Body of pancreas (tissue), 4 donors: ENCODE data around the gene MTM1. TPM values are rescaled to one million over a fixed set of nuclear protein-coding genes. Genes with fewer than 3 reads are reported as not detected.

Experiments
- ATAC-seq: fragments of 150-250 bp; one replicate; pipeline ENCODE4 v1.9.1; 2016
- DNase-seq, 4 donors: peaks; one replicate each; pipeline ENCODE4 v3.0.0-alpha.2; 2019
- H3K27ac ChIP-seq, 4 donors: fragments of 200-600 bp; sonication (generic); 1 replicate in 3 of 4; 2 replicates in 1 of 4; pipeline versions ENCODE4 v1.5.1 to v1.6.1; 2016 to 2019; ENCODE audit warnings: mild to moderate bottlenecking in 1 of 4, mixed read lengths in 1 of 4, moderate library complexity in 1 of 4
- H3K27me3 ChIP-seq, 2 donors: fragments of 200-600 bp; sonication (generic); one replicate each; pipeline ENCODE4 v1.6.0; 2016; ENCODE audit warnings: mild to moderate bottlenecking in 1 of 2
- H3K36me3 ChIP-seq, 2 donors: fragments of 200-600 bp; sonication (generic); replicated peaks in 1 of 2; 2 replicates each; pipeline ENCODE4 v1.5.1; 2016; ENCODE audit warnings: low read depth in 2 of 2; ENCODE audit not compliant: insufficient read depth in 1 of 2
- H3K4me1 ChIP-seq: fragments of 200-600 bp; sonication (generic); one replicate; pipeline ENCODE4 v1.6.0; 2016
- H3K4me3 ChIP-seq, 2 donors: fragments of 200-600 bp; sonication (generic); 1 replicate in 1 of 2; 2 replicates in 1 of 2; pipeline ENCODE4 v1.5.1; 2016 to 2019
- H3K9me3 ChIP-seq, 3 donors: fragments of 200-600 bp; sonication (generic); 1 replicate in 2 of 3; 2 replicates in 1 of 3; pipeline ENCODE4 v1.5.1; 2016
- CTCF ChIP-seq, 7 experiments: fragments of 450-650 bp in 4 of 7; fragments of 200-600 bp in 3 of 7; sonication (generic) in 3 of 7; IDR thresholded peaks; one replicate each; pipeline ENCODE4 v1.5.1; 2016 to 2019; ENCODE audit warnings: antibody characterized with exemption in 7 of 7
- POLR2A ChIP-seq, 3 donors: fragments of 450-650 bp; IDR thresholded peaks; one replicate each; pipeline ENCODE4 v1.6.1; 2016; ENCODE audit warnings: antibody characterized with exemption in 3 of 3, mild to moderate bottlenecking in 2 of 3
- WGBS, 2 donors: methylation state at CpG; one replicate each; pipeline ENCODE4 v1.1.5; 2017; 5-methylcytosine and 5-hydroxymethylcytosine counted together
- intact Hi-C: fragments of 100-400 bp; cut with DNase I; formaldehyde crosslinking; loops from one replicate; pipeline ENCODE4 v1.15.1; 2023
- total RNA-seq, 2 donors: library from RNA; depleted of rRNA; stranded (reverse); fragments of >200 nt; gene quantifications; one replicate each; pipeline ENCODE4 v1.1.0, GENCODE V29; 2016

Gene MTM1
- total RNA-seq, 2 donors from 2014 or later = 5.3 to 5.4 TPM

DNA sequence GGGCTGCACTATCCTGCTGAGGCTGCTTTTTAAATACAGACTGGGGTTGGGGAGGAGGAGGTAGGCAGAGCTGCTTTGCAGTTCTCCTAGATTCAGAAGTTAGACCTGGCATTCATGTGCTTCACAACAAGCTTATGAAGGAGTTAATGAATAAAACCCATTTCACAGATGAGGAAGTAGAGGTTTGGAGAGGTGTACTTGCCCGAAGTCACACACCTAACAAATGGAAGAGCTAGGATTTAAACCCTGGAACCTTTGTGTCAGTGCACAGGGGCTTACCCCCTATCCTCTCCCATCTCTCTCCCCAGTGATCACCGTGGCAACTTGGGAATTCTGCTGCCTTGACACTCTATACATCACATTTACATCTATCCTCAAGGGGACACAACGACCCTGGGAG, 3.6 kb upstream of the MTM1 start:
- Histone ChIP-seq H3K27ac (no peak overlapping the region), H3K4me3 (no peak overlapping the region), H3K27me3 (no peaks in the 10 kb centered on the region), H3K36me3 (no peaks in the 10 kb centered on the region), H3K4me1 (peaks cover 7% of the 10 kb centered on the region), H3K9me3 (no peaks in the 10 kb centered on the region)
- no peak for TF ChIP-seq CTCF (IDR thresholded peaks at IDR 0.05)
- no peak for TF ChIP-seq POLR2A (IDR thresholded peaks at IDR 0.05)
- intact Hi-C loops = no loop called here
- ATAC-seq (no peak), DNase-seq (no peak)
- 31 to 54% methylated on average over 2 to 3 of the region's 3 CpGs for WGBS, 2 donors

- intact Hi-C loops = no loop called here
- no peak for TF ChIP-seq POLR2A (IDR thresholded peaks at IDR 0.05)
- no peak for TF ChIP-seq CTCF (IDR thresholded peaks at IDR 0.05)
Measured at GRCh38 chrX:150565551-150565950, 2.9 kb upstream of the MTM1 start.

DNA sequence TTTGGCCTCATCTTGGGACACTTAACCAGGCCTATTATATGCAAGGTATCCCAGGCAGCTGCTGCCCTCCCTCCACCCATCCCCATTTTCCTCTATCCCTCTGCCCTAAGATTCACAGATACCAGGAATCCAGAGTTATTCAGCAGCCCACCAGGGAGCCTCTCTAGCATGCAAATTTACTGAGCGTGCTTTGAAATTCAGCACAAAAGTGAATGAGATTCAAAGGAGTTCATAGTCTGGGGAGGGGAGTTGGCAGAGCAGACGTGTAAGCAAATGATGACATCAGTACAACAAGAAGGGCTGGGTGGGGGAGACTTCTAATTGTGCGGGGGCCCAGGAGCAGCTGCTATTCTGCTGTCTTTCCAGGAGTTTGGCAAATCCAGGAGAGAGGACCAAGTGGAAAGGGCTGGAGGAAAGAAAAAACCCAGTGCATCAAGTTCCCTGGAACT, 1.7 kb upstream of the MTM1 start:
- WGBS, 2 donors = 67 to 76% methylated on average over 3 of the region's 3 CpGs
- H3K9me3 ChIP-seq = no peaks in the 10 kb centered on the region
- H3K4me3 ChIP-seq = no peak overlapping the region
- TF ChIP-seq CTCF (IDR thresholded peaks at IDR 0.05) (no peak), POLR2A (IDR thresholded peaks at IDR 0.05) (no peak)
- peaks cover 23% of the 10 kb centered on the region for H3K4me1 ChIP-seq
- H3K27me3 ChIP-seq = no peaks in the 10 kb centered on the region
- intact Hi-C loops = no loop called here
- H3K36me3 ChIP-seq = no peaks in the 10 kb centered on the region
- no peak overlapping the region for H3K27ac ChIP-seq
- DNase-seq = no peak
- ATAC-seq = no peak

More at GRCh38 chrX:150565551-150565950, 2.9 kb upstream of the MTM1 start:
- peaks cover 14% of the 10 kb centered on the region for H3K4me1 ChIP-seq
- no peaks in the 10 kb centered on the region for H3K9me3 ChIP-seq
- no peaks in the 10 kb centered on the region for H3K27me3 ChIP-seq
- no peak overlapping the region for H3K27ac ChIP-seq
- no peaks in the 10 kb centered on the region for H3K36me3 ChIP-seq
- ATAC-seq (no peak), DNase-seq (no peak)
- WGBS, 2 donors = 56 to 73% methylated on average over 2 to 4 of the region's 5 CpGs
- no peak overlapping the region for H3K4me3 ChIP-seq

DNA sequence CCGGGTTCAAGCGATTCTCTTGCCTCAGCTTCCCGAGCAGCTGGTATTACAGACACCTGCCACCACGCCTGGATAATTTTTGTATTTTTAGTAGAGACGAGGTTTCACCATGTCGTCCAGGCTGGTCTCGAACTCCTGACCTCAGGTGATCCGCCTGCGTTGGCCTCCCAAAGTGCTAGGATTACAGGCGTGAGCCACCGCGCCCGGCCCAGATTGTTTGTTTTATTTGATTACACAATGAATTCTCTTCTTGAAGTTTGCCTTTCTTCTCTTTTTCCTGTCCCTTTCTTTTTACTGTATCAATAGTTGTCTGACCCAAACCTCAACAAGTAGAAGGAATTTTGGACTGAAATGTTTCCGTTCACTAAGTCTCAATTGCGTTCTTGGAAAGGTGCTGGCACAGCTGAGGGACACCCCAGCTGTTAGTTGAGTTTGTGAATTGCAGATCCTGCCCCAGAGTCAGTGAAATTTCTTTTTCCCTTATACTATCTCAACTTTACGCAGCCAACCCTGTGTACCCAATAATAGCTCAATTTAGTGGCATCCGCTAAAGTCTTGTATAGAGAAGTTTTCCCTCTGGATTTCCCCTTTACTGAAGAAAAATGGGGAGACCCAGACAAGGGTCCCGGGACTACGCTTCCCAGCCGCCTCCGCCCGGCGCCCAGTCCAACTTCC, 639 bp upstream of the MTM1 start:
- no peak for DNase-seq
- peaks cover 23% of the 10 kb centered on the region for H3K4me1 ChIP-seq
- H3K4me3 ChIP-seq = no peak overlapping the region
- no peaks in the 10 kb centered on the region for H3K9me3 ChIP-seq
- peak overlapping the region in 1 of 4 donors; percentile 25 for H3K27ac ChIP-seq
- ATAC-seq = no peak
- WGBS, 2 donors = 53 to 80% methylated on average over 12 to 22 of the region's 23 CpGs
- H3K27me3 ChIP-seq = no peaks in the 10 kb centered on the region
- H3K36me3 ChIP-seq = no peaks in the 10 kb centered on the region
- TF ChIP-seq CTCF (IDR thresholded peaks at IDR 0.05) = no peak
- TF ChIP-seq POLR2A (IDR thresholded peaks at IDR 0.05) = no peak
- intact Hi-C loops = no loop called here

- H3K36me3 ChIP-seq = no peaks in the 10 kb centered on the region
- peak overlapping the region; percentile 67 to 92 (median 84) for H3K27ac ChIP-seq
- H3K4me3 ChIP-seq = peak overlapping the region; percentile 4 to 30
- intact Hi-C loops = no loop called here
- H3K4me1 ChIP-seq = peaks cover 30% of the 10 kb centered on the region
- ATAC-seq (peak; percentile 4), DNase-seq (peak in 2 of 4 donors; percentile 27 to 40)
- no peaks in the 10 kb centered on the region for H3K9me3 ChIP-seq
- no peaks in the 10 kb centered on the region for H3K27me3 ChIP-seq
- 4 to 5% methylated on average over 12 to 15 of the region's 17 CpGs for WGBS, 2 donors
- no peak for TF ChIP-seq POLR2A (IDR thresholded peaks at IDR 0.05)
- TF ChIP-seq CTCF (IDR thresholded peaks at IDR 0.05) = no peak
Measured at GRCh38 chrX:150569155-150569477, 695 bp downstream of the MTM1 start.
